Erythroblast (primary cell): ENCODE data around the gene CD58.
"Not testable (repeated sequence)": the region's sequence is repeated elsewhere in the genome, so short reads cannot be mapped to it uniquely, and the experiment has no call there.

Experiments used
- DNase-seq, 2 experiments: peaks; one replicate each; lab custom pipeline; 2025; lab: John Stamatoyannopoulos, UW
- GATA1 ChIP-seq: IDR thresholded peaks from 2 replicates; pipeline ENCODE4 v1.6.1; 2011; ENCODE audit warnings: low read depth, mild to moderate bottlenecking, control low read depth, low read length, moderate library complexity
- POLR2A ChIP-seq: IDR thresholded peaks from 2 replicates; pipeline ENCODE4 v1.6.1; 2011; ENCODE audit warnings: mild to moderate bottlenecking, low read length

Gene CD58

GRCh38 chr1:116593401-116593800, 22.6 kb upstream of the CD58 start:
- not testable (repeated sequence) for DNase-seq

- not testable (repeated sequence) for DNase-seq
Measured at GRCh38 chr1:116591951-116592605, 21.3 kb upstream of the CD58 start.

- DNase-seq = not testable (repeated sequence)
Measured at GRCh38 chr1:116591006-116591950, 20.5 kb upstream of the CD58 start.

GRCh38 chr1:116590359-116591005, 19.7 kb upstream of the CD58 start:
- DNase-seq = not testable (repeated sequence)

GRCh38 chr1:116589101-116589735, 18.4 kb upstream of the CD58 start:
- DNase-seq = peak in 1 of 2 experiments; percentile 29

GRCh38 chr1:116587501-116588227, 16.8 kb upstream of the CD58 start:
- no peak for TF ChIP-seq POLR2A
- no peak for TF ChIP-seq GATA1
- DNase-seq = no peak

GRCh38 chr1:116586741-116587143, 15.9 kb upstream of the CD58 start:
- DNase-seq = no peak

GRCh38 chr1:116585886-116586285, 15.1 kb upstream of the CD58 start:
- no peak for DNase-seq
- TF ChIP-seq POLR2A = no peak
- TF ChIP-seq GATA1 = no peak

More at GRCh38 chr1:116586741-116587143, 15.9 kb upstream of the CD58 start:
- TF ChIP-seq GATA1 (no peak), POLR2A (no peak)

GRCh38 chr1:116581323-116581885, 10.6 kb upstream of the CD58 start:
- DNase-seq = no peak
- TF ChIP-seq POLR2A = no peak
- TF ChIP-seq GATA1 = no peak

- TF ChIP-seq POLR2A = no peak
- no peak for TF ChIP-seq GATA1
- DNase-seq = no peak
Measured at GRCh38 chr1:116580446-116581322, 9.9 kb upstream of the CD58 start.

- DNase-seq = no peak
- TF ChIP-seq GATA1 (no peak), POLR2A (no peak)
Measured at GRCh38 chr1:116579259-116579875, 8.5 kb upstream of the CD58 start.

GRCh38 chr1:116578581-116578980, 7.8 kb upstream of the CD58 start:
- TF ChIP-seq POLR2A (no peak), GATA1 (no peak)
- no peak for DNase-seq
